H1 (cell line): ENCODE data around the gene PDE9A. TPM values are rescaled to one million over a fixed set of nuclear protein-coding genes. Genes with fewer than 3 reads are reported as not detected.

ENCODE experiments used
- CTCF ChIA-PET: fragments of 300-600 bp; sonication (Branson Sonifier 250); formaldehyde crosslinking; loops from one replicate; lab custom pipeline; 2021; ENCODE audit not compliant: partially characterized antibody; lab: Charles Lee
- POLR2A ChIA-PET: fragments of 300-600 bp; sonication (Branson Sonifier 250); formaldehyde crosslinking; loops from one replicate; lab custom pipeline; 2021; ENCODE audit warnings: inconsistent platforms; ENCODE audit not compliant: partially characterized antibody; lab: Charles Lee
- DNase-seq, 2 experiments: peaks; one replicate each; pipeline versions ENCODE4 v3.0.0 to v3.0.0-alpha.2; 2010 to 2022; ENCODE audit warnings: low spot score in 2 of 2, low read depth in 1 of 2, mixed read lengths in 1 of 2
- FAIRE-seq: peaks from 2 replicates; lab custom pipeline; 2011; peaks lifted over from hg19 to GRCh38; lab: Jason Lieb, UNC
- H2AFZ ChIP-seq: 2 replicates; pipeline ENCODE4 v1.8.1; 2012; ENCODE audit warnings: low read length, inconsistent platforms
- H2AK5ac ChIP-seq: 2 replicates; pipeline ENCODE4 v1.6.1; 2013; ENCODE audit warnings: low read depth, low read length
- H2BK120ac ChIP-seq: replicated peaks from 2 replicates; pipeline ENCODE3; 2013; ENCODE audit warnings: low read depth, low read length, inconsistent platforms
- H2BK12ac ChIP-seq: 2 replicates; pipeline ENCODE4 v1.6.1; 2013; ENCODE audit warnings: low read depth, low read length
- H2BK15ac ChIP-seq: 2 replicates; pipeline ENCODE4 v1.6.1; 2013; ENCODE audit warnings: low read length
- H2BK20ac ChIP-seq: 2 replicates; pipeline ENCODE4 v1.6.1; 2013; ENCODE audit warnings: low read length
- H2BK5ac ChIP-seq: 2 replicates; pipeline ENCODE4 v1.6.1; 2013; ENCODE audit warnings: low read depth, low read length
- H3K14ac ChIP-seq: 2 replicates; pipeline ENCODE4 v1.6.1; 2013; ENCODE audit warnings: inconsistent platforms; ENCODE audit not compliant: insufficient read length
- H3K18ac ChIP-seq: 2 replicates; pipeline ENCODE4 v1.6.1; 2013; ENCODE audit warnings: low read length; ENCODE audit errors: extremely low read depth
- H3K23ac ChIP-seq: 2 replicates; pipeline ENCODE4 v1.6.1; 2013; ENCODE audit warnings: inconsistent platforms; ENCODE audit not compliant: insufficient read length
- H3K23me2 ChIP-seq: 2 replicates; pipeline ENCODE4 v1.6.1; 2013; ENCODE audit warnings: low read depth, low read length
- H3K27ac ChIP-seq: 2 replicates; pipeline ENCODE4 v1.6.1; 2011; ENCODE audit warnings: low read depth, low read length, inconsistent platforms
- H3K27me3 ChIP-seq, 4 experiments: replicated peaks in 1 of 4; 1 replicate in 1 of 4; 2 replicates in 3 of 4; pipeline versions ENCODE4 v1.6.1 to v1.8.1; 2011 to 2013; ENCODE audit warnings: low read length in 3 of 4, mild to moderate bottlenecking in 3 of 4, inconsistent platforms in 2 of 4, mixed read lengths in 2 of 4, moderate library complexity in 1 of 4; ENCODE audit not compliant: control insufficient read depth in 3 of 4, insufficient read depth in 3 of 4; ENCODE audit errors: extremely low read depth in 1 of 4
- H3K36me3 ChIP-seq, 4 experiments: 2 replicates each; pipeline versions ENCODE4 v1.6.1 to v1.8.1; 2011 to 2013; ENCODE audit warnings: mild to moderate bottlenecking in 4 of 4, low read length in 3 of 4, moderate library complexity in 2 of 4, control low read depth in 1 of 4, inconsistent platforms in 1 of 4; ENCODE audit not compliant: insufficient read depth in 4 of 4, control insufficient read depth in 2 of 4
- H3K4ac ChIP-seq: replicated peaks from 2 replicates; pipeline ENCODE3; 2013; ENCODE audit warnings: low read length, low read depth, mixed read lengths, inconsistent platforms; ENCODE audit not compliant: insufficient read length
- H3K4me1 ChIP-seq, 4 experiments: replicated peaks in 1 of 4; 1 replicate in 1 of 4; 2 replicates in 3 of 4; pipeline versions ENCODE4 v1.6.1 to v1.8.1; 2011 to 2013; ENCODE audit warnings: low read length in 3 of 4, inconsistent platforms in 2 of 4, mixed read lengths in 1 of 4; ENCODE audit not compliant: insufficient read depth in 4 of 4, control insufficient read depth in 3 of 4
- H3K4me2 ChIP-seq, 2 experiments: 2 replicates each; pipeline versions ENCODE4 v1.6.1 to v1.8.1; 2011 to 2013; ENCODE audit warnings: low read depth in 2 of 2, low read length in 2 of 2, control low read depth in 1 of 2, inconsistent platforms in 1 of 2, mild to moderate bottlenecking in 1 of 2; ENCODE audit not compliant: insufficient read depth in 1 of 2
- H3K4me3 ChIP-seq, 4 experiments: fragments of 200-600, 300-600 bp in 1 of 4; sonication (generic), shearing (Covaris generic), sonication (Bioruptor Twin) in 1 of 4; 2 replicates each; pipeline versions ENCODE4 v1.5.1 to v1.8.1; 2011 to 2016; ENCODE audit warnings: low read length in 4 of 4, low read depth in 3 of 4, control low read depth in 2 of 4, inconsistent platforms in 2 of 4, mild to moderate bottlenecking in 2 of 4, mixed read lengths in 1 of 4, moderate library complexity in 1 of 4; ENCODE audit not compliant: insufficient read depth in 2 of 4; ENCODE audit errors: extremely low read depth in 1 of 4
- H3K56ac ChIP-seq: replicated peaks from 2 replicates; pipeline ENCODE3; 2013; ENCODE audit warnings: low read depth, mild to moderate bottlenecking, mixed read lengths, low read length, inconsistent platforms; ENCODE audit not compliant: insufficient read length
- H3K79me1 ChIP-seq: 2 replicates; pipeline ENCODE4 v1.6.1; 2013; ENCODE audit warnings: low read depth, low read length, control low read depth
- H3K79me2 ChIP-seq, 2 experiments: 2 replicates each; pipeline versions ENCODE4 v1.6.1 to v1.8.1; 2012 to 2013; ENCODE audit warnings: low read length in 2 of 2, mild to moderate bottlenecking in 2 of 2, inconsistent platforms in 1 of 2; ENCODE audit not compliant: insufficient read depth in 2 of 2, control insufficient read depth in 1 of 2
- H3K9ac ChIP-seq, 4 experiments: replicated peaks in 1 of 4; 1 replicate in 1 of 4; 2 replicates in 3 of 4; pipeline versions ENCODE4 v1.6.1 to v1.8.1; 2011 to 2013; ENCODE audit warnings: low read depth in 3 of 4, low read length in 3 of 4, control low read depth in 2 of 4, mild to moderate bottlenecking in 2 of 4, moderate library complexity in 2 of 4, inconsistent platforms in 1 of 4; ENCODE audit errors: extremely low read depth in 1 of 4
- H3K9me3 ChIP-seq, 2 experiments: 2 replicates each; pipeline versions ENCODE4 v1.6.1 to v1.8.1; 2012 to 2013; ENCODE audit warnings: mild to moderate bottlenecking in 2 of 2, moderate library complexity in 2 of 2, control low read depth in 1 of 2, inconsistent platforms in 1 of 2, low read depth in 1 of 2, low read length in 1 of 2, mixed read lengths in 1 of 2; ENCODE audit not compliant: insufficient read depth in 2 of 2
- H4K20me1 ChIP-seq, 2 experiments: replicated peaks in 1 of 2; 2 replicates each; pipeline versions ENCODE3 to v1.8.1; 2011 to 2013; ENCODE audit warnings: inconsistent platforms in 2 of 2, low read length in 2 of 2, mild to moderate bottlenecking in 1 of 2; ENCODE audit not compliant: insufficient read depth in 2 of 2, control insufficient read depth in 1 of 2
- H4K5ac ChIP-seq: 2 replicates; pipeline ENCODE4 v1.6.1; 2013; ENCODE audit warnings: low read length, low read depth, mixed read lengths, inconsistent platforms; ENCODE audit not compliant: insufficient read length
- H4K8ac ChIP-seq: 2 replicates; pipeline ENCODE4 v1.8.0; 2013; ENCODE audit warnings: mild to moderate bottlenecking, moderate library complexity, low read length, inconsistent platforms; ENCODE audit not compliant: insufficient read depth; ENCODE audit errors: extremely low read depth
- H4K91ac ChIP-seq: replicated peaks from 2 replicates; pipeline ENCODE3; 2013; ENCODE audit warnings: low read length, mixed read lengths, inconsistent platforms; ENCODE audit not compliant: insufficient read length
- ASH2L ChIP-seq: fragments of 200-600, 300-600 bp; sonication (generic); IDR thresholded peaks from one replicate; pipeline ENCODE4 v1.7.1; 2017; ENCODE audit warnings: low read length
- EZH2 ChIP-seq: fragments of 200-600 bp; sonication (generic); IDR thresholded peaks from 2 replicates; pipeline ENCODE4 v1.7.1; 2012; ENCODE audit warnings: low read depth, mild to moderate bottlenecking, moderate library complexity, low read length, inconsistent platforms; ENCODE audit not compliant: severe bottlenecking
- JUND ChIP-seq: IDR thresholded peaks from 2 replicates; pipeline ENCODE4 v1.6.1; 2011; ENCODE audit warnings: mild to moderate bottlenecking, improper control_type of control experiment, low read length
- KDM4A ChIP-seq: IDR thresholded peaks from one replicate; pipeline ENCODE4 v1.7.1; 2012; ENCODE audit warnings: low read depth, mild to moderate bottlenecking, moderate library complexity, low read length, inconsistent platforms; ENCODE audit not compliant: severe bottlenecking
- NRF1 ChIP-seq: IDR thresholded peaks from 2 replicates; pipeline ENCODE4 v1.6.1; 2011; ENCODE audit warnings: mild to moderate bottlenecking, low read depth, low read length, improper control_type of control experiment
- POLR2A ChIP-seq, 2 experiments: IDR thresholded peaks; 1 replicate in 1 of 2; 2 replicates in 1 of 2; pipeline ENCODE4 v1.6.1; 2011; ENCODE audit warnings: low read depth in 2 of 2, low read length in 2 of 2, mild to moderate bottlenecking in 2 of 2; ENCODE audit errors: control extremely low read depth in 1 of 2
- POLR2AphosphoS5 ChIP-seq: IDR thresholded peaks from 2 replicates; pipeline ENCODE4 v1.6.1; 2011; ENCODE audit warnings: low read depth, low read length
- RAD21 ChIP-seq, 2 experiments: IDR thresholded peaks in 1 of 2; conservative IDR thresholded peaks in 1 of 2; 2 replicates each; pipeline ENCODE4 v1.6.1; 2011; ENCODE audit warnings: low read depth in 2 of 2, low read length in 2 of 2, improper control_type of control experiment in 1 of 2, inconsistent platforms in 1 of 2, mild to moderate bottlenecking in 1 of 2, moderate library complexity in 1 of 2
- SAP30 ChIP-seq: fragments of 300-600 bp; sonication (generic); IDR thresholded peaks from 2 replicates; pipeline ENCODE4 v1.7.1; 2012; ENCODE audit warnings: low read length, moderate library complexity, mild to moderate bottlenecking, inconsistent platforms; ENCODE audit not compliant: insufficient read depth, insufficient replicate concordance
- SIN3A ChIP-seq, 2 experiments: IDR thresholded peaks in 1 of 2; conservative IDR thresholded peaks in 1 of 2; 2 replicates each; pipeline ENCODE4 v1.6.1; 2011 to 2012; ENCODE audit warnings: low read length in 2 of 2, improper control_type of control experiment in 1 of 2, low read depth in 1 of 2, mild to moderate bottlenecking in 1 of 2
- ZNF274 ChIP-seq: IDR thresholded peaks from 2 replicates; pipeline ENCODE4 v1.7.0; 2012; ENCODE audit warnings: low read length, borderline replicate concordance; ENCODE audit errors: extremely low read depth
- WGBS, 2 experiments: shearing (Covaris generic) in 1 of 2; methylation state at CpG; one replicate each; pipeline versions ENCODE4 v1.1.6 to v1.1.7; 2013 to 2015; ENCODE audit warnings: low lambda C conversion rate in 2 of 2, mixed read lengths in 2 of 2, inconsistent platforms in 1 of 2, low coverage in 1 of 2, missing lambda C conversion rate in 1 of 2; ENCODE audit not compliant: insufficient replicate concordance in 2 of 2, insufficient coverage in 1 of 2, insufficient read length in 1 of 2; ENCODE audit errors: extremely low coverage in 1 of 2, missing lambda C conversion rate in 1 of 2; 5-methylcytosine and 5-hydroxymethylcytosine counted together
- polyA plus RNA-seq, 7 experiments: library from polyadenylated mRNA; depleted of rRNA in 3 of 7; stranded (reverse) in 5 of 7; unstranded in 2 of 7; fragments of >200 nt in 5 of 7; fragments of 200-250 nt in 2 of 7; gene quantifications; 1 replicate in 5 of 7; 2 replicates in 1 of 7; 4 replicates in 1 of 7; pipeline versions ENCODE4 v1.2.1 to v1.2.3, GENCODE V29; 2011 to 2013; ENCODE audit warnings: missing spikeins in 2 of 7, mixed read lengths in 2 of 7
- total RNA-seq: library from RNA; stranded (reverse); fragmentation: NEBNext Ultra II Directional; extraction: Animal tissue kit (Norgen Biotek cat#: 25700); gene quantifications from 2 replicates; pipeline ENCODE4 v1.2.1, GENCODE V29; 2021

The PDE9A gene
- total and polyA plus RNA-seq, 2 of the 8 experiments (the other 6 are each of a cell fraction or from before 2014, with no cell fraction given) = 39.2 to 45.9 TPM

GRCh38 chr21:42781971-42782722 lies 128.7 kb downstream of the PDE9A start:
- no peak overlapping the region for H3K27ac ChIP-seq
- FAIRE-seq (no peak), DNase-seq (no peak)
- peak overlapping the region; percentile 77; the same call in 1 of the 2 replicates for H2AK5ac ChIP-seq
- peak overlapping the region; percentile 11 for H2BK120ac ChIP-seq
- no peak overlapping the region for H3K14ac ChIP-seq
- H3K27me3 ChIP-seq = peaks cover 0 to 28% (median 10%) of the 10 kb centered on the region in 4 experiments; a peak in 5 of 7 replicates
- peak overlapping the region; percentile 84 for H4K91ac ChIP-seq
- peak overlapping the region; percentile 86 to 88; a peak in 3 of 4 replicates for H3K4me2 ChIP-seq
- H2BK20ac ChIP-seq = peak overlapping the region; percentile 89
- ChIA-PET POLR2A (interaction anchor here (0.7 to 5.3 kb wide), 8 partner anchors 10 to 156 kb away, joined by 3 to 27 read pairs (median 4); no protein-coding TSS in a partner anchor), CTCF (interaction anchor here (0.7 to 2.6 kb wide), 6 partner anchors 10 to 68 kb away, joined by 3 to 10 read pairs (median 6); no protein-coding TSS in a partner anchor)
- H3K79me2 ChIP-seq = no peaks in the 10 kb centered on the region
- H3K23ac ChIP-seq = no peak overlapping the region
- H2BK12ac ChIP-seq = peak overlapping the region; percentile 95; the same call in 1 of the 2 replicates
- peak overlapping the region in 1 of 4 experiments; percentile 62; a peak in 1 of 8 replicates for H3K4me3 ChIP-seq
- no peak overlapping the region for H3K56ac ChIP-seq
- no peak overlapping the region; the same call in 1 of the 2 replicates for H4K8ac ChIP-seq
- peaks cover 14% of the 10 kb centered on the region for H3K23me2 ChIP-seq
- 85% methylated on average over 14 of the region's 14 CpGs; no CpG with 5 or more reads in 1 of the 2 experiments for WGBS, 2 experiments
- H3K9ac ChIP-seq = no peak overlapping the region
- peak overlapping the region; percentile 91 for H3K4ac ChIP-seq
- H3K36me3 ChIP-seq = no peaks in the 10 kb centered on the region
- peaks cover 0 to 4% of the 10 kb centered on the region in 2 experiments; a peak in 3 of 4 replicates for H3K9me3 ChIP-seq
- H3K79me1 ChIP-seq = no peaks in the 10 kb centered on the region
- H4K20me1 ChIP-seq = no peaks in the 10 kb centered on the region
- H2AFZ ChIP-seq = no peak overlapping the region
- peak overlapping the region; percentile 89 for H3K18ac ChIP-seq
- H4K5ac ChIP-seq = no peak overlapping the region
- H2BK5ac ChIP-seq = peak overlapping the region; percentile 90
- peaks cover 9 to 33% (median 23%) of the 10 kb centered on the region in 4 experiments for H3K4me1 ChIP-seq
- H2BK15ac ChIP-seq = peak overlapping the region; percentile 55; the same call in 1 of the 2 replicates
- no peak for TF ChIP-seq SAP30
- no peak for TF ChIP-seq RAD21 (IDR thresholded peaks at IDR 0.05 in 1 of 2, conservative IDR thresholded peaks at IDR 0.05 in 1 of 2; ENCODE audit: low read depth in 2 of 2, low read length in 2 of 2)
- TF ChIP-seq JUND = no peak
- TF ChIP-seq EZH2 = no peak
- no peak for TF ChIP-seq ZNF274
- TF ChIP-seq POLR2A (IDR thresholded peaks at IDR 0.05; ENCODE audit: control extremely low read depth in 1 of 2, low read depth in 2 of 2, low read length in 2 of 2) = no peak
- no peak for TF ChIP-seq SIN3A (conservative IDR thresholded peaks at IDR 0.05 in 1 of 2, IDR thresholded peaks at IDR 0.05 in 1 of 2; ENCODE audit: low read depth in 1 of 2, low read length in 2 of 2)
- TF ChIP-seq KDM4A = no peak
- TF ChIP-seq ASH2L = no peak
- no peak for TF ChIP-seq POLR2AphosphoS5
- TF ChIP-seq NRF1 = no peak
